Osteoblast (primary cell): ENCODE results near the gene GPM6B. TPM values are rescaled to one million over a fixed set of nuclear protein-coding genes. Genes with fewer than 3 reads are reported as not detected.
A peak's percentile ranks its signal among the peaks of the same experiment; 100 is the strongest.

Experiments
- DNase-seq: peaks from one replicate; pipeline ENCODE4 v3.0.0; 2011; ENCODE audit warnings: low spot score, mixed read lengths; ENCODE audit not compliant: insufficient read length; ENCODE audit errors: missing footprints
- H2AFZ ChIP-seq: 2 replicates; pipeline ENCODE4 v1.6.0; 2011; ENCODE audit warnings: mild to moderate bottlenecking, low read length
- H3K27ac ChIP-seq: 2 replicates; pipeline ENCODE4 v1.5.1; 2011; ENCODE audit warnings: mild to moderate bottlenecking, low read depth, low read length, moderate library complexity
- H3K27me3 ChIP-seq: 2 replicates; pipeline ENCODE4 v1.6.0; 2012; ENCODE audit warnings: mild to moderate bottlenecking, control low read depth, inconsistent platforms, low read length, moderate library complexity; ENCODE audit not compliant: insufficient read depth
- H3K36me3 ChIP-seq: 2 replicates; pipeline ENCODE4 v1.5.1; 2011; ENCODE audit warnings: mild to moderate bottlenecking, low read length, control low read depth, moderate library complexity; ENCODE audit not compliant: insufficient read depth
- H3K4me1 ChIP-seq: 2 replicates; pipeline ENCODE4 v1.5.1; 2011; ENCODE audit warnings: mild to moderate bottlenecking, low read length, control low read depth, moderate library complexity; ENCODE audit not compliant: insufficient read depth
- H3K4me2 ChIP-seq: 2 replicates; pipeline ENCODE4 v1.6.0; 2011; ENCODE audit warnings: mild to moderate bottlenecking, low read length; ENCODE audit not compliant: insufficient read depth
- H3K4me3 ChIP-seq: fragments of 200-600 bp; sonication (generic); 3 replicates; pipeline ENCODE4 v1.5.1; 2012; ENCODE audit warnings: mild to moderate bottlenecking, low read length, inconsistent platforms; ENCODE audit not compliant: insufficient read depth
- H3K79me2 ChIP-seq: 2 replicates; pipeline ENCODE4 v1.6.0; 2012; ENCODE audit warnings: mild to moderate bottlenecking, low read length, control low read depth, inconsistent platforms; ENCODE audit not compliant: insufficient read depth
- H3K9me3 ChIP-seq: 2 replicates; pipeline ENCODE4 v1.5.1; 2011; ENCODE audit warnings: low read depth, low read length, control low read depth
- H4K20me1 ChIP-seq: 2 replicates; pipeline ENCODE4 v1.6.0; 2012; ENCODE audit warnings: mild to moderate bottlenecking, low read length, control low read depth; ENCODE audit not compliant: insufficient read depth
- CTCF ChIP-seq: IDR thresholded peaks from 2 replicates; pipeline ENCODE4 v1.5.1; 2011; ENCODE audit warnings: mild to moderate bottlenecking, low read depth, low read length, moderate library complexity; ENCODE audit errors: extremely low read depth
- total RNA-seq: library from RNA; depleted of rRNA; stranded (reverse); fragments of >200 nt; gene quantifications from 2 replicates; pipeline ENCODE4 v1.2.3, GENCODE V29; 2012

GPM6B gene
- total RNA-seq, 1 donor = 1.1 TPM

- Histone ChIP-seq H3K36me3 (no peaks in the 10 kb centered on the region), H4K20me1 (no peaks in the 10 kb centered on the region), H3K4me2 (no peak overlapping the region), H3K4me3 (no peak overlapping the region), H3K9me3 (no peaks in the 10 kb centered on the region), H3K27ac (no peak overlapping the region), H3K79me2 (no peaks in the 10 kb centered on the region), H3K27me3 (peaks cover 19% of the 10 kb centered on the region), H2AFZ (no peak overlapping the region), H3K4me1 (no peaks in the 10 kb centered on the region)
- TF ChIP-seq CTCF = no peak
- DNase-seq = no peak
Observed at GRCh38 chrX:13808865-13809264, 8.0 kb downstream of the GPM6B start.

- H3K4me1 ChIP-seq = no peaks in the 10 kb centered on the region
- no peak for DNase-seq
- H3K27ac ChIP-seq = no peak overlapping the region
- no peaks in the 10 kb centered on the region for H4K20me1 ChIP-seq
- H2AFZ ChIP-seq = no peak overlapping the region
- H3K79me2 ChIP-seq = no peaks in the 10 kb centered on the region
- no peak for TF ChIP-seq CTCF
- H3K9me3 ChIP-seq = no peaks in the 10 kb centered on the region
- peak overlapping the region; percentile 4 for H3K4me2 ChIP-seq
- no peaks in the 10 kb centered on the region for H3K36me3 ChIP-seq
- H3K4me3 ChIP-seq = no peak overlapping the region
- peaks cover 20% of the 10 kb centered on the region for H3K27me3 ChIP-seq
Observed at GRCh38 chrX:13808293-13808692, 8.6 kb downstream of the GPM6B start.

- H3K4me3 ChIP-seq = no peak overlapping the region
- H2AFZ ChIP-seq = no peak overlapping the region
- H3K36me3 ChIP-seq = no peaks in the 10 kb centered on the region
- peaks cover 19% of the 10 kb centered on the region for H3K27me3 ChIP-seq
- H4K20me1 ChIP-seq = no peaks in the 10 kb centered on the region
- H3K4me2 ChIP-seq = no peak overlapping the region
- H3K9me3 ChIP-seq = no peaks in the 10 kb centered on the region
- no peaks in the 10 kb centered on the region for H3K4me1 ChIP-seq
- peak; percentile 14 for TF ChIP-seq CTCF
- H3K27ac ChIP-seq = no peak overlapping the region
- H3K79me2 ChIP-seq = no peaks in the 10 kb centered on the region
- no peak for DNase-seq
Observed at GRCh38 chrX:13805241-13805640, 11.7 kb downstream of the GPM6B start.

GRCh38 chrX:13803116-13803515, 13.8 kb downstream of the GPM6B start:
- no peak overlapping the region for H3K4me3 ChIP-seq

More at GRCh38 chrX:13803116-13803515, 13.8 kb downstream of the GPM6B start:
- H3K4me2 ChIP-seq = no peak overlapping the region
- no peaks in the 10 kb centered on the region for H3K9me3 ChIP-seq
- no peak for DNase-seq
- H3K79me2 ChIP-seq = no peaks in the 10 kb centered on the region
- H3K27me3 ChIP-seq = peaks cover 19% of the 10 kb centered on the region
- no peaks in the 10 kb centered on the region for H4K20me1 ChIP-seq
- H2AFZ ChIP-seq = no peak overlapping the region
- no peak for TF ChIP-seq CTCF
- H3K36me3 ChIP-seq = no peaks in the 10 kb centered on the region
- H3K4me1 ChIP-seq = no peaks in the 10 kb centered on the region
- H3K27ac ChIP-seq = no peak overlapping the region
